ENCODE results near the gene ZBTB45. TPM values are rescaled to one million over a fixed set of nuclear protein-coding genes. Genes with fewer than 3 reads are reported as not detected.
"Not testable (repeated sequence)": the region's sequence is repeated elsewhere in the genome, so short reads cannot be mapped to it uniquely, and the experiment has no call there.

The ZBTB45 gene
- polyA plus RNA-seq, 4 donors, result 8.7 to 15.3 (median 9.0) TPM

- DNase-seq (ENCODE audit: low read depth in 4 of 4, low spot score in 3 of 4), result not testable (repeated sequence)
Measured at GRCh38 chr19:58542641-58543372, 23.2 kb upstream of the ZBTB45 start.

GRCh38 chr19:58539169-58539559, 19.6 kb upstream of the ZBTB45 start:
- DNase-seq (ENCODE audit: low read depth in 4 of 4, low spot score in 3 of 4), result not testable (repeated sequence)

DNA sequence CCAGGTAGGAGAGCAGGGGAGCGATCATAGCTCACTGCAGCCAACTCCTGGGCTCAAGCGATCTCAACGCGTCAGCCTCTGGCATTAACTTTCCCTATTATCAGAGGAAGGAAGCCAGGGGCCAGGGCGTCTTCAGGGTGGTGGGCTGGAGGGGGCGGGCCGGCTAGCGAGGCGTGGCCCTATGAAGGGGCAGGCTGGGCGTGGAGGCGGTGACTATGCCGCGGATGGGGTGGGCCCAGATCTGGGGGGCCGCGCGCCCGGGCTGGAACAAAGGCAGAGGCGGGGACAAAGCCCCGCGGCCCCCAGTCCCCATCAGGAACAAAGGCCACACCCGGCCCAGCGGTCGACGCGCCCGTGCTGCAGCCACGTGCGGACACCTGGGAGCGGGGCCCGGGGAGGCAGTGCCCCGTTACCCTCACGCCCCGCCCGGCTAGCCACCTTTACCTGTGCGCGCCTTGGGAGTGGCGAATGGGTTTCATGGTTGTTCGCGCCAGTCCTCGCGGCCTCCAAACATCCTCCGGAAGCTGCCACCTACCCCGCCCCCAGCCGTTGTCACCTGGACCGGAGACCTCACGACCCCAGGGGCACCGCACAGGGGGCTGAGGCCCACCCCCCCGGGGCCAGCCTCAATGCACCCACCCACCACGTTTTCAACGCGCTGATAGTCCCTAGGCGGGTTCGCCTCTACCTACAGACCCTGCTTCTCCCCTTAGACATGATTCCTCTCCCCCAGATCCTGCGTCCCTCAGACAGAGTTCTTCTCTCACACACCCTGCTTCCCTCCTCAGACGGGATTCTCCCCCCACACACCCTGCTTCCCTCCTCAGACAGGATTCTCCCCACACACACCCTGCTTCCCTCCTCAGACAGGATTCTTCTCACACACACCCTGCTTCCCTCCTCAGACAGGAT, 18.9 kb upstream of the ZBTB45 start:
- peak in 1 of 4 donors; percentile 58 for DNase-seq (ENCODE audit: low read depth in 4 of 4, low spot score in 3 of 4)

- no peak for DNase-seq (ENCODE audit: low read depth in 4 of 4, low spot score in 3 of 4)
Measured at GRCh38 chr19:58536852-58537798, 17.5 kb upstream of the ZBTB45 start.

GRCh38 chr19:58535857-58536256, 16.2 kb upstream of the ZBTB45 start:
- no peak for DNase-seq (ENCODE audit: low read depth in 4 of 4, low spot score in 3 of 4)

- DNase-seq (ENCODE audit: low read depth in 4 of 4, low spot score in 3 of 4), result no peak
Measured at GRCh38 chr19:58531034-58531840, 11.6 kb upstream of the ZBTB45 start.

DNA sequence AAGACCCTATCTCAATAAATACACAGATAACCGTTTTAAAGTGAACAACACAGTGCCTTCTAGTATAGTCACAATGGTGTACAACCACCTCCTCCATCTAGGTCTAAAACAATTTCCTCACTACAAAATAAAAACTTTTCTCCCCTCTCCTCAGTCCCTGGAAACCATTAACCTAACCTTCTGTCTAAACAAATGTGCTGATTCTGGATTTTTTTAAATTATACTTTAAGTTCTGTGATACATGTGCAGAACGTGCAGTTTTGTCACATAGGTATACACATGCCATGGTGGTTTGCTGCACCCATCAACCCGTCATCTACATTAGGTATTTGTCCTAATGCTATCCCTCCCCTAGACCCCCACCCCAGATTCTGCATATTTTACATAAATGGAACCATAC, 9.8 kb upstream of the ZBTB45 start:
- DNase-seq (ENCODE audit: low read depth in 4 of 4, low spot score in 3 of 4), result no peak

- no peak for DNase-seq (ENCODE audit: low read depth in 4 of 4, low spot score in 3 of 4)
Measured at GRCh38 chr19:58522709-58523108, 3.1 kb upstream of the ZBTB45 start.

DNA sequence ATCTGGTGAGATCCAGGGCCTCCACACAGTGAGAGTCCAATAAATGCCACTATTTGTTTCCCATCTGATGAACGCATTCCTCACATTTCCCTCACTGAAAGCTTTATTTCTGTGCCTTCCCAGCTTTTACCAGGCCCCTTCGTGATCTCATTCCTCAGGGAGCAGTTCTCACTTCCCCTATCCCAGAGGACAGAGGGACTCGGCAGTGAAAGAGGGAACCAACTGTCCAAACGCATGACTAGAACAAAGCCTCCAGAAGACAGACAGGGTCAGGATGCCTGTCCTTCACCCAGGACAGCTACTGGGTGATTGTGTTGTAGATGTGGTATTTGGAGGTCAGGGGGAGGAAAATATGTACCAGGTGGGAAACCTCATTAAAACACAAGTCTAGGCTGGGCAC, 2.0 kb upstream of the ZBTB45 start:
- no peak for DNase-seq (ENCODE audit: low read depth in 4 of 4, low spot score in 3 of 4)

GRCh38 chr19:58520257-58520599, 618 bp upstream of the ZBTB45 start:
- DNase-seq (ENCODE audit: low read depth in 4 of 4, low spot score in 3 of 4), result no peak

DNA sequence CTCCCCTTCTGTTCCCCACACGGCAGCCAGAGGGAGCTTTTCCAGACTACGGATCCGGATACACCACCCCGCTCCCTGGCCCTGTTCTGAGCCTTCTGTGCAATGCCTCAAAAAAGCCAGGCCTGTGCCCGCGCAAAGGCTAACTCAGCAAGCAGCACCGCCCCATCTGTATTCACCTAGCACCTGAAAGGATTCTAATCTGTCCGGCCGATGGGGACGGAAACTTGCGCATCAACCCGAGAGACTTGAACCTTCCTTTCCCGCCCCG, 589 bp downstream of the ZBTB45 start:
- peak; percentile 50 to 60 (median 58) for DNase-seq (ENCODE audit: low read depth in 4 of 4, low spot score in 3 of 4)

GRCh38 chr19:58518256-58519086, 1.1 kb downstream of the ZBTB45 start:
- no peak for DNase-seq (ENCODE audit: low read depth in 4 of 4, low spot score in 3 of 4)

GRCh38 chr19:58516964-58517833, 2.4 kb downstream of the ZBTB45 start:
- no peak for DNase-seq (ENCODE audit: low read depth in 4 of 4, low spot score in 3 of 4)

- no peak for DNase-seq (ENCODE audit: low read depth in 4 of 4, low spot score in 3 of 4)
Measured at GRCh38 chr19:58516246-58516836, 3.3 kb downstream of the ZBTB45 start.

DNA sequence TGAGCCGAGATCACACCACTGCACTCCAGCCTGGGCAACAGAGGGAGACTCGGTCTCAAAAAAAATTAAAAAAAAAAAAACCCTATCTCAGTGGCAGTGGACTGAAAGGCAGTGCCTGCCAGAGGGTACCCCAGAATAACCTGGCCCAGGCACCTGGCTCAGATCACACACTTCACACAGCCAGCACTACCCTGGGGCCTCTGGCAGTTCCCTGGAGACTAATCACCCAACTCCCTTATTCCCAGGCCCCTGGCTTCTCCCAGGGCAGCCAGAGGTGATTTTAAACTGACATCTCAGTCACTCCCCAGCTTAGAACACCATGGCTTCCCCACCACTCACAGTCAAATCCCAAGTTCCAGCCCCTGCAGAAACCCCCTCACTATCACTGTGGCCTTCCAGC, 4.4 kb downstream of the ZBTB45 start:
- DNase-seq (ENCODE audit: low read depth in 4 of 4, low spot score in 3 of 4), result no peak

DNA sequence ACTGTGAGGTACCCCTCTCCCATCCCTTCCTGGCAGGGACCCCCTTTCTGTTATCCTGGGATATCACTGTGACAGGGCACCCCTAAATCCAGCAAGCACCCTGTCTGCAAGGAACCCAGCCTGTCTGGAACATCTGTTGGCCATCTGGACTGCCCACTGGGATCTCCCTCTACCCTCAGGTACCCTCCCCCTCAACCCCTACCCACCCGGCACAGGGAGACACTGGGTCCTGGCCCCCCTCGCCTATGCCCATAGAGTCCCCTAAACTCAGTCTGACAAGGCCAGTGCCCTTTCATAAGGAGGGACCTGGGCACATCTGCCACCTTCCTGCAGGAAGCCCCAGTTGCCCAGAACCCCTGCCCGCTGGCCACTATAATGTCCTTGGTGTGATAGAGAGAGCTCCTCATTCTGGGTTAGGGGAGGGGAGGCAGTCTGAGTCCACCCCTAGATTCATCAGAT, 5.0 kb downstream of the ZBTB45 start:
- no peak for DNase-seq (ENCODE audit: low read depth in 4 of 4, low spot score in 3 of 4)

DNA sequence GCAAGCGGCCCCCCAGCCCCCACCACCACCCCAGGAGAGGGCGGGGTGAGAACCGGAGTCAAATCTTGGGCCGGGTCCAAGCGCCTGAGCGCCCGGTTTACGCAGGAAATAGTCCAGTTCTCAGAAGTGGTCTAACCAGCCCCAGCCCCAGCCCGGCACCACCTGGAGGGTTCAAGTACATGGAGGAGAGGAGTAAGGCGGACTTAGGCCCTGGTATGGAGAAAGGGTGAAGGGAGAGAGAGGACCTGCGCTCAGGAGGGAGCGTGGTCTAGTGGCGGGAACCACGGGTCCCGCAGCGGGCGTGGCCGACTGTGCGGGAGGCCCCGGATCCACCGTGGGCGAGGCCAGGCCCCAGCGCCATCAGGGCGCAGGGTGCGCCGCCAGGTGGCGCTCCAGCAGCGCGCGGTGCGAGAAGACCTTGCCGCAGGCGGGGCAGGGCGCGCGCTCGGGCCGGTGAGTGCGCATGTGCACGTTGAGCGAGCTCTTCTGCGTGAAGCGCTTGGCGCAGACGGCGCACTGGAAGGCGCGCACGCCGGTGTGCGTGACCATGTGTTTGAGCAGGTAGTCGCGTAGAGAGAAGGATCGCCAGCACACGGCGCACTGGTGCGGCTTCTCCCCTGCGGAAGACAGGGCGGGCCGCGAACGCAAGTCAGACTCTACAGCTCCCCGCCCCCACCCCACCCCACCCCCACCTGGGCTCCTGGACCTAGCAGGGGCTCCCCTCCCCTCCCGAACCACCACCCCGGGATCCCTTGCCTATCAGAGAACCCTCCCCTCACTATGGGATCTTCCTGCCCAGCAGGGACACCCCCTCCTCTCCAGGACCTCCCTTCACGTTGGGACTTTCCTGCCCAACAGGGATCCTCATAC, 5.7 kb downstream of the ZBTB45 start:
- DNase-seq (ENCODE audit: low read depth in 4 of 4, low spot score in 3 of 4), result peak; percentile 56 to 78 (median 68)
